ENCODE data around the gene PGBD2.

DNA sequence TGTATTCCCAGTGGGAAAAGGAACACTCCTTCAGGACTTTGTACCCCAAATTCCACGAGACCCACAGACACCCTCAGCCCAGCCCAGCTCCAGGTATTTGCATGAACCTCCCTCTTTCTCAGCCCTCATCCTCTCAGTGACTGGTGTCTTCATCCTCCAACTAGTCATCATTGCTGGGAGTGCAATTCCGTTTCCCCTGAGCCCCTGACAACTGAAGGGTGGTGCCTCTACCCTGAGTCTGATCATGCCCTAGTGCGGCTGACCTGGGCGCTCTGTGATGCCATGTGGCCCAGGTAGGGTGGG, 43.4 kb upstream of the PGBD2 start:
- TF ChIP-seq, protein P1, sequence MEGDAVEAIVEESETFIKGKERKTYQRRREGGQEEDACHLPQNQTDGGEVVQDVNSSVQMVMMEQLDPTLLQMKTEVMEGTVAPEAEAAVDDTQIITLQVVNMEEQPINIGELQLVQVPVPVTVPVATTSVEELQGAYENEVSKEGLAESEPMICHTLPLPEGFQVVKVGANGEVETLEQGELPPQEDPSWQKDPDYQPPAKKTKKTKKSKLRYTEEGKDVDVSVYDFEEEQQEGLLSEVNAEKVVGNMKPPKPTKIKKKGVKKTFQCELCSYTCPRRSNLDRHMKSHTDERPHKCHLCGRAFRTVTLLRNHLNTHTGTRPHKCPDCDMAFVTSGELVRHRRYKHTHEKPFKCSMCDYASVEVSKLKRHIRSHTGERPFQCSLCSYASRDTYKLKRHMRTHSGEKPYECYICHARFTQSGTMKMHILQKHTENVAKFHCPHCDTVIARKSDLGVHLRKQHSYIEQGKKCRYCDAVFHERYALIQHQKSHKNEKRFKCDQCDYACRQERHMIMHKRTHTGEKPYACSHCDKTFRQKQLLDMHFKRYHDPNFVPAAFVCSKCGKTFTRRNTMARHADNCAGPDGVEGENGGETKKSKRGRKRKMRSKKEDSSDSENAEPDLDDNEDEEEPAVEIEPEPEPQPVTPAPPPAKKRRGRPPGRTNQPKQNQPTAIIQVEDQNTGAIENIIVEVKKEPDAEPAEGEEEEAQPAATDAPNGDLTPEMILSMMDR (IDR thresholded peaks at IDR 0.05) = no peak
- TF ChIP-seq, protein P2, sequence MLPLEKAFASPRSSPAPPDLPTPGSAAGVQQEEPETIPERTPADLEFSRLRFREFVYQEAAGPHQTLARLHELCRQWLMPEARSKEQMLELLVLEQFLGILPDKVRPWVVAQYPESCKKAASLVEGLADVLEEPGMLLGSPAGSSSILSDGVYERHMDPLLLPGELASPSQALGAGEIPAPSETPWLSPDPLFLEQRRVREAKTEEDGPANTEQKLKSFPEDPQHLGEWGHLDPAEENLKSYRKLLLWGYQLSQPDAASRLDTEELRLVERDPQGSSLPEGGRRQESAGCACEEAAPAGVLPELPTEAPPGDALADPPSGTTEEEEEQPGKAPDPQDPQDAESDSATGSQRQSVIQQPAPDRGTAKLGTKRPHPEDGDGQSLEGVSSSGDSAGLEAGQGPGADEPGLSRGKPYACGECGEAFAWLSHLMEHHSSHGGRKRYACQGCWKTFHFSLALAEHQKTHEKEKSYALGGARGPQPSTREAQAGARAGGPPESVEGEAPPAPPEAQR (CRISPR knock-in tag; IDR thresholded peaks at IDR 0.05) = no peak
- TF ChIP-seq ESRRA (CRISPR knock-in tag; IDR thresholded peaks at IDR 0.05; ENCODE audit: borderline replicate concordance) = no peak
- TF ChIP-seq CBFB (CRISPR knock-in tag; IDR thresholded peaks at IDR 0.05; ENCODE audit: low read depth) = no peak
- TF ChIP-seq GRHL2 (CRISPR knock-in tag; IDR thresholded peaks at IDR 0.05; ENCODE audit: insufficient replicate concordance, severe bottlenecking) = no peak
- TF ChIP-seq, protein P3, sequence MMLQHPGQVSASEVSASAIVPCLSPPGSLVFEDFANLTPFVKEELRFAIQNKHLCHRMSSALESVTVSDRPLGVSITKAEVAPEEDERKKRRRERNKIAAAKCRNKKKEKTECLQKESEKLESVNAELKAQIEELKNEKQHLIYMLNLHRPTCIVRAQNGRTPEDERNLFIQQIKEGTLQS (CRISPR knock-in tag; conservative IDR thresholded peaks at IDR 0.05) = no peak
- TF ChIP-seq, protein P4, sequence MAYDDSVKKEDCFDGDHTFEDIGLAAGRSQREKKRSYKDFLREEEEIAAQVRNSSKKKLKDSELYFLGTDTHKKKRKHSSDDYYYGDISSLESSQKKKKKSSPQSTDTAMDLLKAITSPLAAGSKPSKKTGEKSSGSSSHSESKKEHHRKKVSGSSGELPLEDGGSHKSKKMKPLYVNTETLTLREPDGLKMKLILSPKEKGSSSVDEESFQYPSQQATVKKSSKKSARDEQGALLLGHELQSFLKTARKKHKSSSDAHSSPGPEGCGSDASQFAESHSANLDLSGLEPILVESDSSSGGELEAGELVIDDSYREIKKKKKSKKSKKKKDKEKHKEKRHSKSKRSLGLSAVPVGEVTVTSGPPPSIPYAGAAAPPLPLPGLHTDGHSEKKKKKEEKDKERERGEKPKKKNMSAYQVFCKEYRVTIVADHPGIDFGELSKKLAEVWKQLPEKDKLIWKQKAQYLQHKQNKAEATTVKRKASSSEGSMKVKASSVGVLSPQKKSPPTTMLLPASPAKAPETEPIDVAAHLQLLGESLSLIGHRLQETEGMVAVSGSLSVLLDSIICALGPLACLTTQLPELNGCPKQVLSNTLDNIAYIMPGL (CRISPR knock-in tag; IDR thresholded peaks at IDR 0.05) = no peak
- no peak for TF ChIP-seq IRF2 (CRISPR knock-in tag; IDR thresholded peaks at IDR 0.05; ENCODE audit: borderline replicate concordance, low read depth)
- TF ChIP-seq OVOL2 (CRISPR knock-in tag; IDR thresholded peaks at IDR 0.05; ENCODE audit: borderline replicate concordance) = no peak
- no peak for TF ChIP-seq JUN (CRISPR knock-in tag; IDR thresholded peaks at IDR 0.05)
- TF ChIP-seq NR2C2 (CRISPR knock-in tag; IDR thresholded peaks at IDR 0.05) = no peak
- TF ChIP-seq, protein P5, sequence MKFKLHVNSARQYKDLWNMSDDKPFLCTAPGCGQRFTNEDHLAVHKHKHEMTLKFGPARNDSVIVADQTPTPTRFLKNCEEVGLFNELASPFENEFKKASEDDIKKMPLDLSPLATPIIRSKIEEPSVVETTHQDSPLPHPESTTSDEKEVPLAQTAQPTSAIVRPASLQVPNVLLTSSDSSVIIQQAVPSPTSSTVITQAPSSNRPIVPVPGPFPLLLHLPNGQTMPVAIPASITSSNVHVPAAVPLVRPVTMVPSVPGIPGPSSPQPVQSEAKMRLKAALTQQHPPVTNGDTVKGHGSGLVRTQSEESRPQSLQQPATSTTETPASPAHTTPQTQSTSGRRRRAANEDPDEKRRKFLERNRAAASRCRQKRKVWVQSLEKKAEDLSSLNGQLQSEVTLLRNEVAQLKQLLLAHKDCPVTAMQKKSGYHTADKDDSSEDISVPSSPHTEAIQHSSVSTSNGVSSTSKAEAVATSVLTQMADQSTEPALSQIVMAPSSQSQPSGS (CRISPR knock-in tag; IDR thresholded peaks at IDR 0.05; ENCODE audit: borderline replicate concordance, low read depth) = no peak
